Activated T-helper 9 cell treated with anti-CD3 and anti-CD28 coated beads, Interleukin-2, amount 50 U/mL, for 16 hours (primary cell): Measurements from ENCODE around the gene BRD1.

Experiments used
- DNase-seq: peaks from one replicate; pipeline ENCODE4 v3.0.0-alpha.2; 2020; ENCODE audit warnings: low read depth

Gene BRD1

GRCh38 chr22:49751966-49752597 lies 75.6 kb downstream of the BRD1 start:
- no peak for DNase-seq

- DNase-seq = no peak
These were observed 76.2 kb downstream of the BRD1 start for GRCh38 chr22:49751318-49751965.

- no peak for DNase-seq
These were observed 77.7 kb downstream of the BRD1 start for GRCh38 chr22:49749885-49750510.

GRCh38 chr22:49749227-49749626 lies 78.4 kb downstream of the BRD1 start:
- DNase-seq = no peak

DNA sequence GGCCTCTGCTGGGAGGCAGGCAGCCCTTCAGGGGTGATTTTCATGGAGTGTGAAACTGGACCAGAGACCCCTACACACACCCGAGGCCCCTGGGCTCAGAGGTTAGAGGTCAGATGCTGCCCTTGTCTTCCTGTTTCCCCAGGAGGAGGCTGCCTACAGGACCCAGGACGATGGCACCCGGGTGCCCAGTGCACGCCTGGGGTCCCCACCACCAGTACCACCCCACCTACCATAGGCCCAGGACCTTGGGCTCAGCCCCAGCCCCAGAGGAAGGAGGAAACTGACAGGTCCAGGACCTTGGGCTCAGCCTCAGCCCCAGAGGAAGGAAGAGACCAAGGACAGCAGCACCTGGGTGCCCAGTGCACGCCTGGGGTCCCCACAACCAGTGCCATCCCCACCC lies 79.2 kb downstream of the BRD1 start:
- DNase-seq = no peak

- DNase-seq = no peak
These were observed 80.0 kb downstream of the BRD1 start for GRCh38 chr22:49747716-49748115.

DNA sequence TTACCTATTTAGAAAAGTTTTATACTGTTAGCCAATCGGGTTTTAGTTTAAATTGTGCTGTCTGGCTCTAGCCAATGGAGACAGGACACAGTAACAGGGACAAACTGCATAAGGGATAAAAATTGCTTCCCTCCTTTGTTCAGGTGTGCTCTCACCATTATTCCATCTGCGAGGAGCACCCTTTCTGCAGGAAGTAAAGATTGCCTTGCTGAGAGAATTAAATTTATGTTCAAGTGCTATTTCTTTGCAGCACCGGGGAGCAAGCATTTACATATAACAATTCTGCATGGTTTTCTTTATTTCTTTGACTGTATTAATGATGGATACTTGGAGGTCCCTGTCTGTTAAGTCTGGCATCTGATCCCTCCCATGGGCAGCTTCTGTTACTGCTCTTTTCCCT lies 80.5 kb downstream of the BRD1 start:
- DNase-seq = no peak

- no peak for DNase-seq
These were observed 81.6 kb downstream of the BRD1 start for GRCh38 chr22:49746065-49746464.

- no peak for DNase-seq
These were observed 87.4 kb downstream of the BRD1 start for GRCh38 chr22:49740242-49740641.

DNA sequence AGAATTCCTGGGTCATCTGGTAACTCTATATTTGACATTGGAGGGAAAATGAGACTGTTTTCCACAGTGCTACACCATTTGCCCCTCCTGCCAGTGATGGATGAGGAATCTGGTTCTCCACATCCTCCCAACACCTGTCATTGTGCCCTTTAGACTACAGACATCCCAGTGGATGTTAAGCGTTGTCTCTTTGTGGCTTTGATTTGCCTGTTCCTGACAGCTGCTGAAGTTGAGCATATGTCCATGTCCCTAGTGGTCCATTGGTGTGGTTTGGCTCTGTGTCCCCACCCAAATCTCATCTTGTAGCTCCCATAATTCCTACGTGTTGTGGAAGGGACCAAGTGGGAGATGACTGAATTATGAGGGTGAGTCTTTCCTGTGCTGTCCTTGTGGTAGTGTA lies 88.5 kb downstream of the BRD1 start:
- DNase-seq = no peak

- no peak for DNase-seq
These were observed 89.1 kb downstream of the BRD1 start for GRCh38 chr22:49738566-49738965.

GRCh38 chr22:49738006-49738405 lies 89.7 kb downstream of the BRD1 start:
- DNase-seq = no peak

- DNase-seq = no peak
These were observed 90.5 kb downstream of the BRD1 start for GRCh38 chr22:49737101-49737551.

DNA sequence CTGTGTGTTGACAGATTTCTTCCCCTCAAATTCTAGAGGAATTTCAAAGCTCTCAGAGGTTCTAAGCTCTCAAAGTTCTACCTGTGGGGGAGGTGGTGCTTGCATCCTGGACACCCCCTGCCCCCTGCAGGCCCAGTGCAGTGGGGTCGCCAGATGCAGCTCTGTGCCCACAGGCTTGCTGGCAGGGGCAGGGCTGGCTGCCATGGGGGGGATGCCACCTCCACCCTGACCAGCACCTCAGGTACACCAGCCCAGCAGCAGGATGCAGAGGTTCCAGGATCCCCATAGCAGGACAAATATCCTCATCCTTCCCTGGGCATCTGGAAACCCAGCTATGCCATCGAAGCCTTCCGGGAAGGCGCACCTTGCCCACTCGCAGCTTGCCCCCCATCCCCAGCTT lies 91.1 kb downstream of the BRD1 start:
- no peak for DNase-seq

DNA sequence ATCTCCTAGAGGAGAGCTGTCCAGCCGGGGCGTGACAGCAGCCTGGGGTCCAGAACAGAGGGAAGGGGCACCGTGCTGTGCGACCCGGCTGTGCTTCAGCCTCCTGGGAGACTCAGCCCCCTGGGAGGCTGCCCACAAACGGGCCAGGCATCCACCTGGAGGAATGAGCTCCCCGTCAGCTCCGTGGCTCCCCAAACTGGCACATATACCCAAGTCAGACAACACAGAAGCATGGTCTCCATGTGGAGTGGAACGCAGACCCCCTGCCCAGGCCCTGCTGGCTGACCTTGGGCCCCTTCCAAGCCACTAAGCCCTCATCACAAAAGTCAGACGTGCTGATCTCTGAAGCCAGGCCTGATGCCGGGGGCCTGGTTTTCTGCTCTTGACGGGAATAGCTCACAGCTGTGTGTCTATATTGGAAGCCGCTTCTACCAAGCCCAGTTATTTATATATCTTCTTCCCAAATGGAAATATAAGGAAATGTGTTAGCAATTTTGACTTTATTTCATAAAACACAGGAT lies 91.7 kb downstream of the BRD1 start:
- no peak for DNase-seq

DNA sequence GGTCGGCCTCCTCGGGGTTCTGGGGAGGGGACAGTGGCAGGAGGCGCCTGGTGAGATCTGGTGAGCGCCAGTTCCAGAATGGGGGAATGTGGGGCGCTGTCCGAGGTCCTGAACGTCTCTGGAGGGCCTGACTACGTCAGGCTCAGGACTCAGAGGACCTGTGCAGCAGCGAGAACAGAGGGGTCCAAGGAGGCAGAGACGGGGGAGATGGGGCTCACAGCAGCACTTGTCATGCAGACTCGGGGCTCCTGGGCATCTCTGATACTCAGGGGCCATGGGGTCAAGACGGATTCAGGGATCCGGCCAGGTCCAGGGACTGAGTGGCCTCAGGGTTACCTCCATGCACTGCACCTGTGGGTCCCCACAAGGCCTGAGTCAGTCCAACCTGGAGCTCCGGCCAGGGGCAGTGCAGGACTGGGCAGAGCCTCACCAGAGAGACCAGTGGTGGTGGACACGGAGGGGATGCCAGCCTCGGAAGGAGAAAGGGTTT lies 92.2 kb downstream of the BRD1 start:
- DNase-seq = no peak

- DNase-seq = no peak
These were observed 92.8 kb downstream of the BRD1 start for GRCh38 chr22:49734882-49735281.

DNA sequence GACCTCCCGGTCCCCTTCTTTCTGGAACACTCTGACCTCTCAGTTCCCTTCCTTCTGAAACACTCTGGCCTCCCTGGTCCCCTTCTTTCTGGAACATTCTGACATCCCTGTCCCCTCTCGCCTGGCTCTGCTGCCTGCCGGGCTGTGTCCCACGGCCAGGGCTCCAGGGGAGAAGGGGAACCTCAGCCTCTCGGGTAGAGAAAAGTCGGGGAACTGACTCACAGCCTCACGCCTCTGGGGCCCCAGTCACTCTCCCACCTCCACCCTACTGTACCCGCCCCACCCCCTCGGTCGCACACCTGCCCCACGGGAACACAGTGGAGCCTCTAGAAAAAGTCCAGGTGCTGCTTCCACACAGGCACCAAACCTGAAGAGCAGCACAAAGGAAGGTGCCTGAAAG lies 93.3 kb downstream of the BRD1 start:
- no peak for DNase-seq

DNA sequence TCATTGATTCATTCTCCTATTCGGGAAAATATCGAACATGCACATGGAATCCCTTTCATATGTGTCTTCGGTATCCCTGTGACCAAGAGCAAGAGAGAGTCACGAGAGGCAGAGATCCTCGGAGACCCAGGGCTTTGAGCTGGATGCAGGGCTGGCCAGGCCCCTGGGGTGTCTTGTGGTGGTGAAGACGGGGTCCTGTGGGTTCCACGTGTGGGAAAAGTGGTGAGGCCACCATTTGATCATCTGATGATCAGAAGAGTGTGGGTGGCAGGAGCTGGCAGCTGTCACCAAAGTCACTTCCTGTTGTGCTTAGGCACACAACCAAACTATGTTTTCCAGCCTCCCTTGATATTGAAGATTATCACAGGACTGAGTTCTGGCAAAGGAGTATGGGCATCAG lies 94.0 kb downstream of the BRD1 start:
- DNase-seq = no peak

DNA sequence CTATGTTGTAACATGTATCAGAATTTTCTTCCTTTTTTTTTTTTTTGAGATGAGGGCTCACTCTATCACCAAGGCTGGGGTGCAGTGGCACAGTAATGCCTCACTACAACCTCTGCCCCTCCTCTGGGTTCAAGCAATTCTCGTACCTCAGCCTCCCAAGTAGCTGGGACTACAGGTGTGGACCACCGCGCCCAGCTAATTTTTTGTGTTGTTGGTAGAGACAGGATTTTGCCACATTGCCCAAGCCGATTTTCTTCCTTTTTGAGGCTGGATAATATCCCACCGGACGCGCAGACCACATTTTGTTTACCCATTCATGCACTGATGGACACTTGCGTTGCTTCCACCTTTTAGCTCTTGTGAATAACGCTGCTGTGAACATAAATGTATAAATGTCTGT lies 97.0 kb downstream of the BRD1 start:
- DNase-seq = no peak

DNA sequence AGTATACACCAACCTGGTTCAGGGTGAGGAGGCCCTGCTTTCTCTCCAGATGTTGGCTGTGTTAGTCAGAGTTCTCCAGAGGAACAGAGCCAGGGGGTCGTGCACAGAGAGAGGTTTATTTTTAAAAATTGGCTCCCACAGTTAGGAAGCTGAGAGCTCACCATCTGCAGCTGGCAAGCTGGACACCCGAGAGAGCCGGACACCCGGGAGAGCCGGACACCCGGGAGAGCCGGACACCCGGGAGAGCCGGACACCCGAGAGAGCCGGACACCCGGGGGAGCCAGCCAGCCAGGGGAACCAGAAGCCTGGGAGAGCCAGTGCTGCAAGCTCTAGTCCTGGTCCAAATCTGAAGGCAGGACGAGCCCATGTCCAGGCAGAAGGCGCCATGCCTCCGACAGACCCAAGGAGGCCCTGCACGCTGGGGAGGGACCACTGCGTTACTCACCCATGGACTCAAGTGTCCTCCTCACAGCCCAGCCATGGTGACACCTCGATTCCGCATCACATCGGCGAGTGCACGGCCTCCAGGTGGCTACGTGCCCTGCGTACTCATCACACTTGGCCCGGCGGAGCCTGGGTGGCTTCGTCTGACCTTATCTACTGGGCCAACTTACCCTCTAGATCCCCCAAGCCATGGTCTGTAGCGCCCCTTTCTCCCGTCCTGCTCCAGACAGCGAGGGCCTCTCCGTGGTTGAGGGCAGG lies 99.0 kb downstream of the BRD1 start:
- no peak for DNase-seq

- DNase-seq = no peak
These were observed 99.6 kb downstream of the BRD1 start for GRCh38 chr22:49727881-49728569.
